Keratinocyte (primary cell): ENCODE data around the gene DPH1.

Source experiments
- CTCF ChIP-seq, 3 experiments: IDR thresholded peaks in 1 of 3; conservative IDR thresholded peaks in 1 of 3; optimal IDR thresholded peaks in 1 of 3; 2 replicates in 2 of 3; 3 replicates in 1 of 3; pipeline versions ENCODE3 to v1.5.1; 2011; ENCODE audit warnings: low read length in 3 of 3, mild to moderate bottlenecking in 3 of 3, moderate library complexity in 2 of 3, control low read depth in 1 of 3, inconsistent platforms in 1 of 3; ENCODE audit not compliant: insufficient read depth in 2 of 3; ENCODE audit errors: extremely low read depth in 1 of 3
- EZH2 ChIP-seq: IDR thresholded peaks from one replicate; pipeline ENCODE4 v1.6.1; 2012; ENCODE audit warnings: inconsistent platforms, mild to moderate bottlenecking, low read length, moderate library complexity

- TF ChIP-seq CTCF (optimal IDR thresholded peaks at IDR 0.05 in 1 of 3, IDR thresholded peaks at IDR 0.05 in 1 of 3, conservative IDR thresholded peaks at IDR 0.05 in 1 of 3; ENCODE audit: extremely low read depth in 1 of 3, insufficient read depth in 2 of 3, low read length in 3 of 3) (no peak), EZH2 (no peak)
Measured at GRCh38 chr17:1996800-1997288, 33.1 kb upstream of the DPH1 start.
